HepG2 (cell line): ENCODE measurements around the gene ANP32B.

Experiments used
- EEA1 ChIP-seq: sonication (generic); formaldehyde crosslinking; IDR thresholded peaks from 2 replicates; pipeline ENCODE4 v1.5.1; 2020; ENCODE audit warnings: mild to moderate bottlenecking, missing genetic modification reagents, borderline replicate concordance
- EHMT2 ChIP-seq: fragments of 200-600 bp; sonication (generic); IDR thresholded peaks from 2 replicates; pipeline ENCODE4 v1.7.0; 2017; ENCODE audit warnings: antibody characterized with exemption, low read depth, low read length, borderline replicate concordance
- EZH2 ChIP-seq: conservative IDR thresholded peaks from 2 replicates; pipeline ENCODE4 v1.6.1; 2012; ENCODE audit warnings: mild to moderate bottlenecking, low read depth, low read length, moderate library complexity
- SUZ12 ChIP-seq: fragments of 150-350 bp; IDR thresholded peaks from 2 replicates; pipeline ENCODE4 v1.6.1; 2014; ENCODE audit warnings: low read depth, low read length
- ZNF20 ChIP-seq: sonication (generic); formaldehyde crosslinking; IDR thresholded peaks from 2 replicates; pipeline ENCODE4 v1.4.0; 2020; ENCODE audit warnings: mild to moderate bottlenecking, moderate library complexity, missing genetic modification reagents
- TF ChIP-seq, protein P1 (sequence below): sonication (generic); formaldehyde crosslinking; IDR thresholded peaks from 2 replicates; pipeline ENCODE4 v1.5.0; 2020; ENCODE audit warnings: mild to moderate bottlenecking, missing genetic modification reagents, moderate library complexity

- TF ChIP-seq ZNF20 (CRISPR knock-in tag), result no peak
- TF ChIP-seq, protein P1, sequence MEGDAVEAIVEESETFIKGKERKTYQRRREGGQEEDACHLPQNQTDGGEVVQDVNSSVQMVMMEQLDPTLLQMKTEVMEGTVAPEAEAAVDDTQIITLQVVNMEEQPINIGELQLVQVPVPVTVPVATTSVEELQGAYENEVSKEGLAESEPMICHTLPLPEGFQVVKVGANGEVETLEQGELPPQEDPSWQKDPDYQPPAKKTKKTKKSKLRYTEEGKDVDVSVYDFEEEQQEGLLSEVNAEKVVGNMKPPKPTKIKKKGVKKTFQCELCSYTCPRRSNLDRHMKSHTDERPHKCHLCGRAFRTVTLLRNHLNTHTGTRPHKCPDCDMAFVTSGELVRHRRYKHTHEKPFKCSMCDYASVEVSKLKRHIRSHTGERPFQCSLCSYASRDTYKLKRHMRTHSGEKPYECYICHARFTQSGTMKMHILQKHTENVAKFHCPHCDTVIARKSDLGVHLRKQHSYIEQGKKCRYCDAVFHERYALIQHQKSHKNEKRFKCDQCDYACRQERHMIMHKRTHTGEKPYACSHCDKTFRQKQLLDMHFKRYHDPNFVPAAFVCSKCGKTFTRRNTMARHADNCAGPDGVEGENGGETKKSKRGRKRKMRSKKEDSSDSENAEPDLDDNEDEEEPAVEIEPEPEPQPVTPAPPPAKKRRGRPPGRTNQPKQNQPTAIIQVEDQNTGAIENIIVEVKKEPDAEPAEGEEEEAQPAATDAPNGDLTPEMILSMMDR, result no peak
- TF ChIP-seq EEA1 (CRISPR knock-in tag), result no peak
- no peak for TF ChIP-seq SUZ12
- no peak for TF ChIP-seq EHMT2
- no peak for TF ChIP-seq EZH2
These were observed 23.6 kb upstream of the ANP32B start for GRCh38 chr9:97959585-97959984.
